ENCODE results near the gene PSTPIP2. TPM values are rescaled to one million over a fixed set of nuclear protein-coding genes. Genes with fewer than 3 reads are reported as not detected.
"Not testable (repeated sequence)": the region's sequence is repeated elsewhere in the genome, so short reads cannot be mapped to it uniquely, and the experiment has no call there.

PSTPIP2 gene
- total RNA-seq, 2 experiments from 2014 or later: 17.8 TPM

DNA sequence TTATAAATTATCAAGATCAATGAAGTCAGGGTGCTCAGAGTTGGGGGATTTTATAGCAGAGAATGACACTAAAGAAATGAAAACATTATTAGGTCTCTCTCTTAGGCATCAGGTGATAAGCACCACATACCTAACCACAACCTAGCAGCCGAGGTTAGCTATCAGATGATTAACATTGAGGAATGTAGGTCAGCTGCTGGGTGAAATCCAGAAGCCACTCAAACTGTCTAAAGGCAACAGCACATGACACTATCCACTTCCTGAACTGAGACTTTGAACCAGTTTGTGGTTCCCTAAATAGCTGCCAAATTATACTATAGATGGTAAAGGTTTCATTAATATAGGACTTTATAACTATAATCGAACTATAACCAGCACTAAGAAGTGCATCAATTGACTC, 109.6 kb downstream of the PSTPIP2 start:
- no peaks in the 10 kb centered on the region for H3K9me3 Mint-ChIP-seq
- peak; percentile 65 for DNase-seq
- H3K36me3 Mint-ChIP-seq (ENCODE audit: low read depth): peaks cover 16% of the 10 kb centered on the region
- H3K4me3 Mint-ChIP-seq: no peak overlapping the region
- ATAC-seq: peak; percentile 23
- H3K27me3 Mint-ChIP-seq: no peaks in the 10 kb centered on the region
- TF ChIP-seq, protein P1, sequence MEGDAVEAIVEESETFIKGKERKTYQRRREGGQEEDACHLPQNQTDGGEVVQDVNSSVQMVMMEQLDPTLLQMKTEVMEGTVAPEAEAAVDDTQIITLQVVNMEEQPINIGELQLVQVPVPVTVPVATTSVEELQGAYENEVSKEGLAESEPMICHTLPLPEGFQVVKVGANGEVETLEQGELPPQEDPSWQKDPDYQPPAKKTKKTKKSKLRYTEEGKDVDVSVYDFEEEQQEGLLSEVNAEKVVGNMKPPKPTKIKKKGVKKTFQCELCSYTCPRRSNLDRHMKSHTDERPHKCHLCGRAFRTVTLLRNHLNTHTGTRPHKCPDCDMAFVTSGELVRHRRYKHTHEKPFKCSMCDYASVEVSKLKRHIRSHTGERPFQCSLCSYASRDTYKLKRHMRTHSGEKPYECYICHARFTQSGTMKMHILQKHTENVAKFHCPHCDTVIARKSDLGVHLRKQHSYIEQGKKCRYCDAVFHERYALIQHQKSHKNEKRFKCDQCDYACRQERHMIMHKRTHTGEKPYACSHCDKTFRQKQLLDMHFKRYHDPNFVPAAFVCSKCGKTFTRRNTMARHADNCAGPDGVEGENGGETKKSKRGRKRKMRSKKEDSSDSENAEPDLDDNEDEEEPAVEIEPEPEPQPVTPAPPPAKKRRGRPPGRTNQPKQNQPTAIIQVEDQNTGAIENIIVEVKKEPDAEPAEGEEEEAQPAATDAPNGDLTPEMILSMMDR (IDR thresholded peaks at IDR 0.05): no peak
- intact Hi-C loops (cut with micrococcal nuclease): loop anchor here (10.0 kb wide), 1 partner anchor 88 kb away; no protein-coding TSS in a partner anchor
- peaks cover 61% of the 10 kb centered on the region for H3K4me1 Mint-ChIP-seq (ENCODE audit: low read depth)
- peak overlapping the region; percentile 90 for H3K27ac Mint-ChIP-seq
- CTCF ChIA-PET: interaction anchor here (0.8 to 3.1 kb wide), 8 partner anchors 10 to 272 kb away, joined by 3 to 16 read pairs (median 4); partner anchors contain the start of gene PSTPIP2
- POLR2A ChIA-PET: interaction anchor here (1.1 to 1.7 kb wide), 3 partner anchors 12 to 20 kb away, joined by 3 to 4 read pairs (median 4); no protein-coding TSS in a partner anchor

DNA sequence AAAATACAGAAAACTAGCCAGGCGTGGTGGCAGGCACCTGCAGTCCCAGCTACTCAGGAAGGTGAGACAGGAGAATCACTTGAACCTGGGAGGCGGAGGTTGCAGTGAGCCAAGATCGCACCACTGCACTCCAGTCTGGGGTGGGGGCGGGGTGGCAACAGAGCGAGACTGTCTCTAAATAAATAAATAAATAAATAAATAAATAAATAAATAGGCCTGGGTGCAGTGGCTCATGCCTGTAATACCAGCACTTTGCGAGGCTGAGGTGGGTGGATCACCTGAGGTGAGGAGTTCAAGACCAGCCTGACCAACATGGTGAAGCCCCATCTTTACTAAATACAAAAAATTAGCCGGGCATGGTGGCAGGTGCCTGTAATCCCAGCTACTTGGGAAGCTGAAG, 112.6 kb downstream of the PSTPIP2 start:
- H3K4me3 Mint-ChIP-seq; H3K27me3 Mint-ChIP-seq; DNase-seq; H3K27ac Mint-ChIP-seq; intact Hi-C loops (cut with micrococcal nuclease); H3K9me3 Mint-ChIP-seq; ATAC-seq: not testable (repeated sequence)
- peaks cover 46% of the 10 kb centered on the region for H3K4me1 Mint-ChIP-seq (ENCODE audit: low read depth)
- ChIA-PET CTCF (interaction anchor here (1.6 kb wide), 1 partner anchor 15 kb away, joined by 5 read pairs; no protein-coding TSS in a partner anchor), POLR2A (interaction anchor here (0.7 kb wide), 1 partner anchor 16 kb away, joined by 3 read pairs; no protein-coding TSS in a partner anchor)
- H3K36me3 Mint-ChIP-seq (ENCODE audit: low read depth): peaks cover 14% of the 10 kb centered on the region

DNA sequence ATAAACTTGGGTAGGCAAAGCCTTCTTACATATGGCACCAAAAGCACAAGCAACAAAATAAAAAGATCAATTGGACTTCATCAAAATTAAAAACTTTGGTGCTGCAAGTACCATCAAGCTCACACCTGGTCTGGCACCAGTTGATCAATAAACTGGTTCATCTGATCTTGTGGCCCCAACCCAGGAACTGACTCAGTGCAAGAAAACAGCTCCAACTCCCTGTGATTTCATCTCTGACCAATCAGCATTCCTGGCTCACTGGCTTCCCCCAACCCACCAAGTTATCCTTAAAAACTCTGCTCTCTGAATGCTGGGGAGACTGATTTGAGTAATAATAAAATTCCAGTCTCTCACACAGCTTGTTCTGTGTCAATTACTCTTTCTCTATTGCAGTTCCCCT, 113.3 kb downstream of the PSTPIP2 start:
- H3K36me3 Mint-ChIP-seq (ENCODE audit: low read depth): peaks cover 20% of the 10 kb centered on the region
- TF ChIP-seq, protein P1 (IDR thresholded peaks at IDR 0.05): no peak
- POLR2A ChIA-PET: interaction anchor here (0.6 to 0.7 kb wide), 2 partner anchors 17 to 132 kb away, joined by 3 read pairs; no protein-coding TSS in a partner anchor
- ATAC-seq: no peak
- DNase-seq: no peak
- no peak overlapping the region for H3K4me3 Mint-ChIP-seq
- H3K4me1 Mint-ChIP-seq (ENCODE audit: low read depth): peaks cover 42% of the 10 kb centered on the region
- H3K9me3 Mint-ChIP-seq: no peaks in the 10 kb centered on the region
- H3K27ac Mint-ChIP-seq: no peak overlapping the region
- intact Hi-C loops (cut with micrococcal nuclease): no loop called here
- CTCF ChIA-PET: interaction anchor here (1.4 to 1.6 kb wide), 2 partner anchors 15 to 152 kb away, joined by 3 to 5 read pairs; no protein-coding TSS in a partner anchor
- H3K27me3 Mint-ChIP-seq: no peaks in the 10 kb centered on the region

DNA sequence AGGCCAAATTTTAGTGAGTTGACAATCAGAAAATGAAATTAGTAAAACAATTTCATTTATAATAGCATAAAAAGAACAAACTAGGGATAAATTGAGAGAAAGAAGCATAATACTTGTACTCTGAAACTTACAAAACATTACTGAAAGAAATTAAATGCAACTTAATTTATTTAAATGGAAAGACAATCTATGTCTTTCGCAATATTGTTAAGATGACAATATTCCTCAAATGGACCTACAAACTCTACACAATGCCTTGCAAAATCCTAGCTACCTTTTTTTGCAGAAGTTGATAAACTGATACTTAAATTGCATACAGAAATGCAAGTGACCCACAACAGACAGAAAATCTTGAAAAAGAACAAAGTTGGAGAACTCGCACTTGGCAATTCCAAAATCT, 114.0 kb downstream of the PSTPIP2 start:
- POLR2A ChIA-PET: no interaction called here
- H3K27ac Mint-ChIP-seq: no peak overlapping the region
- no peak overlapping the region for H3K4me3 Mint-ChIP-seq

DNA sequence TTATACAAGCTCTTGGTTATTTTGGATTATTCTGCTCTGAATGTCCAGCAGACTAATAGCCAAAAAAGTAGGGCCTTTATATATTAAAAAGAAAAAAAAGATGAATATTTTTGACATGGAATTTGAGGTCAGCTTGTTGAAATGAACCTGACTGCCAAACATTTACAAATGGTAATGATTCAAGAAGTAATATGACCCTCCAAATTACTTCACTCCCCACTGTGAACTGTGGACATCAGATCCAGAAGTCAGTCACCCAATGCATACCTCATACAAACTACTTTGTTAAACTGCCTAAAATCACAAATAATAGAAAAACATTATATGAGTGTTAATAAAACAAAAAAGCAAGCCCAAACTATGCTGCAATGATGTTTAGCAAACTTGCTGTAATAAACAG, 115.0 kb downstream of the PSTPIP2 start:
- H3K27me3 Mint-ChIP-seq: no peaks in the 10 kb centered on the region
- peaks cover 28% of the 10 kb centered on the region for H3K4me1 Mint-ChIP-seq (ENCODE audit: low read depth)
- DNase-seq: no peak
- no peak overlapping the region for H3K27ac Mint-ChIP-seq
- TF ChIP-seq, protein P1 (IDR thresholded peaks at IDR 0.05): no peak
- ChIA-PET POLR2A (no interaction called here), CTCF (no interaction called here)
- no peak for ATAC-seq
- H3K4me3 Mint-ChIP-seq: no peak overlapping the region
- H3K36me3 Mint-ChIP-seq (ENCODE audit: low read depth): peaks cover 29% of the 10 kb centered on the region
- H3K9me3 Mint-ChIP-seq: no peaks in the 10 kb centered on the region
- intact Hi-C loops (cut with micrococcal nuclease): no loop called here

More for the DNA sequence above, 114.0 kb downstream of the PSTPIP2 start:
- CTCF ChIA-PET: interaction anchor here (1.4 kb wide), 1 partner anchor 151 kb away, joined by 3 read pairs; no protein-coding TSS in a partner anchor
- no peaks in the 10 kb centered on the region for H3K27me3 Mint-ChIP-seq
- peaks cover 27% of the 10 kb centered on the region for H3K36me3 Mint-ChIP-seq (ENCODE audit: low read depth)
- intact Hi-C loops (cut with micrococcal nuclease): no loop called here
- peaks cover 35% of the 10 kb centered on the region for H3K4me1 Mint-ChIP-seq (ENCODE audit: low read depth)
- ATAC-seq (no peak), DNase-seq (no peak)
- H3K9me3 Mint-ChIP-seq: no peaks in the 10 kb centered on the region
- TF ChIP-seq, protein P1 (IDR thresholded peaks at IDR 0.05): no peak
